Osteocyte (in vitro differentiated cells): ENCODE measurements around the gene BCL2. TPM values are rescaled to one million over a fixed set of nuclear protein-coding genes. Genes with fewer than 3 reads are reported as not detected.

Source experiments
- DNase-seq: peaks from one replicate; pipeline ENCODE4 v3.0.0; 2021; ENCODE audit warnings: mixed read lengths; ENCODE audit not compliant: unreplicated experiment; ENCODE audit errors: extremely low spot score
- H3K27ac Mint-ChIP-seq: one replicate; pipeline ENCODE4 v1.8.0; 2021; ENCODE audit warnings: mild to moderate bottlenecking, mixed read lengths; ENCODE audit not compliant: unreplicated experiment
- H3K27me3 Mint-ChIP-seq: one replicate; pipeline ENCODE4 v1.8.0; 2021; ENCODE audit warnings: mixed read lengths; ENCODE audit not compliant: unreplicated experiment
- H3K36me3 Mint-ChIP-seq: one replicate; pipeline ENCODE4 v1.8.0; 2021; ENCODE audit warnings: mixed read lengths; ENCODE audit not compliant: unreplicated experiment
- H3K4me1 Mint-ChIP-seq: one replicate; pipeline ENCODE4 v1.8.0; 2021; ENCODE audit warnings: mixed read lengths; ENCODE audit not compliant: unreplicated experiment
- H3K4me3 Mint-ChIP-seq: one replicate; pipeline ENCODE4 v1.8.0; 2021; ENCODE audit warnings: mild to moderate bottlenecking, moderate library complexity, mixed read lengths; ENCODE audit not compliant: unreplicated experiment
- H3K9me3 Mint-ChIP-seq: one replicate; pipeline ENCODE4 v1.8.0; 2021; ENCODE audit warnings: mixed read lengths; ENCODE audit not compliant: unreplicated experiment
- total RNA-seq: library from RNA; stranded (reverse); gene quantifications from 2 replicates; pipeline ENCODE4 v1.2.1, GENCODE V29; 2021
- TF ChIP-seq, protein P1 (sequence below): fragments of 200-600 bp; sonication (generic); IDR thresholded peaks from 2 replicates; pipeline ENCODE4 v1.5.0; 2021; ENCODE audit warnings: antibody characterized with exemption, mild to moderate bottlenecking, moderate library complexity

Gene BCL2
- total RNA-seq, 1 donor from 2014 or later, result 3.2 TPM

DNA sequence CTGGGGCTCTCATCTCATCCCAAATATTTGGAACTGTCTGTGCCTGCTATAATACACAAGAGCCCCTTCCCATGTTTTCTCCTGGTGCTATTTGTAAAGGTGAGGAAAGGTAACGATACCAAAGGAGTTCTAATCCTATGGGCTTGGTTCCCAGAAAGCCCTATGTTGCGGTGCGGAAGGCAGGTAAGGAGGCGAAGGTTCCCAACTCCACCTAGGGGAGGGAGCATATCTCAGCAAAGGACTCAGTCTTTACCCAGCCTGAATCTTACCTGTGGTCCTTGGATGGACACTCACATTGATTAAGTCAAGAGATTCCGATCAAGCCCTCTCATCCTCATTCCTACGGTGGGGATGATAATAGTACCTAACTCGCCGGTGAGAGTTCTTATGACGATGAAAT, 140.1 kb downstream of the BCL2 start:
- Mint-ChIP-seq H3K9me3 (peaks cover 4% of the 10 kb centered on the region), H3K4me3 (no peak overlapping the region), H3K4me1 (peaks cover 14% of the 10 kb centered on the region), H3K27me3 (no peaks in the 10 kb centered on the region), H3K36me3 (no peaks in the 10 kb centered on the region), H3K27ac (no peak overlapping the region)
- DNase-seq, result no peak
- TF ChIP-seq, protein P1, sequence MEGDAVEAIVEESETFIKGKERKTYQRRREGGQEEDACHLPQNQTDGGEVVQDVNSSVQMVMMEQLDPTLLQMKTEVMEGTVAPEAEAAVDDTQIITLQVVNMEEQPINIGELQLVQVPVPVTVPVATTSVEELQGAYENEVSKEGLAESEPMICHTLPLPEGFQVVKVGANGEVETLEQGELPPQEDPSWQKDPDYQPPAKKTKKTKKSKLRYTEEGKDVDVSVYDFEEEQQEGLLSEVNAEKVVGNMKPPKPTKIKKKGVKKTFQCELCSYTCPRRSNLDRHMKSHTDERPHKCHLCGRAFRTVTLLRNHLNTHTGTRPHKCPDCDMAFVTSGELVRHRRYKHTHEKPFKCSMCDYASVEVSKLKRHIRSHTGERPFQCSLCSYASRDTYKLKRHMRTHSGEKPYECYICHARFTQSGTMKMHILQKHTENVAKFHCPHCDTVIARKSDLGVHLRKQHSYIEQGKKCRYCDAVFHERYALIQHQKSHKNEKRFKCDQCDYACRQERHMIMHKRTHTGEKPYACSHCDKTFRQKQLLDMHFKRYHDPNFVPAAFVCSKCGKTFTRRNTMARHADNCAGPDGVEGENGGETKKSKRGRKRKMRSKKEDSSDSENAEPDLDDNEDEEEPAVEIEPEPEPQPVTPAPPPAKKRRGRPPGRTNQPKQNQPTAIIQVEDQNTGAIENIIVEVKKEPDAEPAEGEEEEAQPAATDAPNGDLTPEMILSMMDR, result no peak

GRCh38 chr18:63178971-63179370, 140.6 kb downstream of the BCL2 start:
- no peak for DNase-seq
- H3K36me3 Mint-ChIP-seq, result no peaks in the 10 kb centered on the region
- TF ChIP-seq, protein P1, result no peak
- H3K9me3 Mint-ChIP-seq, result peaks cover 4% of the 10 kb centered on the region
- H3K27ac Mint-ChIP-seq, result no peak overlapping the region
- no peaks in the 10 kb centered on the region for H3K27me3 Mint-ChIP-seq
- peaks cover 14% of the 10 kb centered on the region for H3K4me1 Mint-ChIP-seq
- H3K4me3 Mint-ChIP-seq, result no peak overlapping the region

DNA sequence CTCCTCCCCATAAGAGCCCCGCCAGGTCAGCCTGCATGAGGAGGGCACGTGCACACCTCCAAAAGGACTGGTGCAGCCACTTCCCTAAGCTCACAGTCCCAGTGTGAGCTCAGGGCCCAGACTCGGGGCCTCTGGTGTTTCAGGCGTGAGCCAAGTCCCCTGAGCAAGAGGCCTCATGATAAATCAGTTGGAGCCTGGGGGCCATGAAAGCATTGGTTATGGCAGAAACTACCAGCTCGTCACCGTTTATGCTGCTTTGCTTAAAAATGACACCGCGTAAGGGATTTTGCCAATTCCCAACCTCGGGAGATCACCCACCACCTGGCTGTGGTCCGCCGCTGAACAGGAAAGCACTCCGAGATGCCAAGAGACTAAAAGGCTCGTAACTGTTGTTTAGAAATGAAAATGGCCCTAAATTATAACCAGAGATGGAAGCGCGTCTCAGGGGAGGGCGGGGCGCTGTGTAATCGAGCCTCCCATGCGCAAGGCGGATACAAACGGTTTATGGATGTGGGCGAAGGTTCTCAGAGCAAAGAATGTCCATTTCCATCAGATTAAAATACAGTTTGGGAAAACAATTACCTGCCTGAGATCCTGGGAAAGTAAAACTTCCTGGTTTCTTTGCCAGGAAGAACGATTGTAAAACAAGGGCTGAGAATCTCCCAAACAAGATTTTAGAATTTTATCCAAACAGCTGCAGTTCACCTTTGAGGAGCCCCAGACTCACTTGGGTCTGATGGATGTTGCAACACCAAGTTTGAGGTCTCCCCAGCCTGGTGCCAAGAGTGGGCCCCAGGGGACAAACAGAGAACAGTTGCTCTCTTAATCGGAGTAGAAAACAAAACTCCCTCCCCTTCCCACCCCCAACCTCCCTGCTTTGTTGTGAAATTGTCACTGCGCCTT, 141.4 kb downstream of the BCL2 start:
- TF ChIP-seq, protein P1, result no peak
- H3K9me3 Mint-ChIP-seq, result peaks cover 4% of the 10 kb centered on the region
- H3K36me3 Mint-ChIP-seq, result no peaks in the 10 kb centered on the region
- H3K4me3 Mint-ChIP-seq, result no peak overlapping the region
- H3K27me3 Mint-ChIP-seq, result no peaks in the 10 kb centered on the region
- DNase-seq, result no peak
- no peak overlapping the region for H3K27ac Mint-ChIP-seq
- peaks cover 14% of the 10 kb centered on the region for H3K4me1 Mint-ChIP-seq

GRCh38 chr18:63177259-63177658, 142.3 kb downstream of the BCL2 start:
- Mint-ChIP-seq H3K27ac (no peak overlapping the region), H3K4me1 (peaks cover 12% of the 10 kb centered on the region), H3K36me3 (no peaks in the 10 kb centered on the region), H3K27me3 (no peaks in the 10 kb centered on the region), H3K9me3 (peaks cover 4% of the 10 kb centered on the region), H3K4me3 (no peak overlapping the region)
- DNase-seq, result no peak
- TF ChIP-seq, protein P1, result no peak

- Mint-ChIP-seq H3K9me3 (peaks cover 4% of the 10 kb centered on the region), H3K4me3 (no peak overlapping the region), H3K36me3 (no peaks in the 10 kb centered on the region), H3K4me1 (peaks cover 12% of the 10 kb centered on the region), H3K27me3 (no peaks in the 10 kb centered on the region), H3K27ac (no peak overlapping the region)
- DNase-seq, result no peak
- TF ChIP-seq, protein P1, result no peak
Observed at GRCh38 chr18:63175264-63175663, 144.3 kb downstream of the BCL2 start.
